Measurements from ENCODE around the gene RPUSD4. TPM values are rescaled to one million over a fixed set of nuclear protein-coding genes. Genes with fewer than 3 reads are reported as not detected.

Gene RPUSD4
- total RNA-seq, 1 donor from 2014 or later: 46.7 TPM

DNA sequence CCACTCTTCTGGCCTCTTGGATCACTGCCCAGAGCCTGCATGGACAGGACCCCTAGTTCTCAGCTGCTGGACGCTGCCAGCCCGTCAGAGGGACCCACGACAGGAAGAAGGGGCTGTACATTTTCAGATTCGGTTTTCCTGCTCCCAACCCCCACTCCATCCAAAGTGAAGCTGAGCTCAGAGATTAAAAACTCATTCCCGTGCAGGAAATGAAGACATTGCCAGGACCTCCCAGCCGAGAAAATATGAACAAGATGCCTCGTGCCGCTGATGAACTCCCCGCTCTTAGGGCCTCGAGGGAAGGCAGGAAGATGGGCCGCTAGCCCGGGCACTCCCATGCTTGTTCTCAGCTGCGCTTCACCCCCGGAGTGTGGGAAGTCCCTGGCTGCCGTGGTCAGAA, 36.1 kb downstream of the RPUSD4 start:
- no peak for DNase-seq (ENCODE audit: low spot score)
- H3K27ac Mint-ChIP-seq: no peak overlapping the region

DNA sequence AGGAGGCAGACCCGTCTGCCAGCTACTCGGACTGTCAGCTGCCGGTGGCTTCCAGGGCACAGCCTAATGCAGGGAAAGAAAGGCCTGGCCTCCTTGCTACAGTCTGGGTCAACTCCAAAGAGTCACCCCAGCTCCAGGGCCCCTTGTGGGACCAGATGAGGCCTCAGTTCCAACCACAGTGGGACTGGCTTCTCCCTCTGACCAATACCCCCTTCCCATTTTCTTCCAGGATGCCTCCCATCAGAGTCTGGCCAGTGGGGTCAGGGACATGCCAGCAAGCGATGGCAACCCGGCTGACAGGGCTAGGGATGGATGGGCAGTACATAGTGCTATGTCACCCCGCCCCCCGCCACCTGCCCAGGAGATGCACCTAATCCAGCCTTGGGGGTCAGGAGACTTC, 36.6 kb downstream of the RPUSD4 start:
- Histone ChIP-seq H3K36me3 (no peaks in the 10 kb centered on the region), H3K79me2 (ENCODE audit: low read depth) (no peaks in the 10 kb centered on the region), H3K27ac (no peak overlapping the region), H3K4me3 (no peak overlapping the region), H3K4me2 (no peak overlapping the region), H3K4me1 (no peaks in the 10 kb centered on the region), H3K9me3 (ENCODE audit: low read depth) (no peaks in the 10 kb centered on the region), H2AFZ (replicated peaks) (no peak overlapping the region), H4K20me1 (ENCODE audit: low read depth) (no peaks in the 10 kb centered on the region), H3F3A (ENCODE audit: low read depth) (no peaks in the 10 kb centered on the region), H3K9ac (no peak overlapping the region), H3K27me3 (no peaks in the 10 kb centered on the region)
- Mint-ChIP-seq H3K4me1 (peaks cover 10% of the 10 kb centered on the region), H3K9me3 (peaks cover under 1% of the 10 kb centered on the region), H3K27me3 (ENCODE audit: insufficient read depth, low read depth) (peaks cover 3% of the 10 kb centered on the region), H3K4me3 (no peak overlapping the region), H3K27ac (no peak overlapping the region), H3K36me3 (no peaks in the 10 kb centered on the region)
- no peak for TF ChIP-seq EZH2phosphoT487 (IDR thresholded peaks at IDR 0.05)
- TF ChIP-seq, protein P1, sequence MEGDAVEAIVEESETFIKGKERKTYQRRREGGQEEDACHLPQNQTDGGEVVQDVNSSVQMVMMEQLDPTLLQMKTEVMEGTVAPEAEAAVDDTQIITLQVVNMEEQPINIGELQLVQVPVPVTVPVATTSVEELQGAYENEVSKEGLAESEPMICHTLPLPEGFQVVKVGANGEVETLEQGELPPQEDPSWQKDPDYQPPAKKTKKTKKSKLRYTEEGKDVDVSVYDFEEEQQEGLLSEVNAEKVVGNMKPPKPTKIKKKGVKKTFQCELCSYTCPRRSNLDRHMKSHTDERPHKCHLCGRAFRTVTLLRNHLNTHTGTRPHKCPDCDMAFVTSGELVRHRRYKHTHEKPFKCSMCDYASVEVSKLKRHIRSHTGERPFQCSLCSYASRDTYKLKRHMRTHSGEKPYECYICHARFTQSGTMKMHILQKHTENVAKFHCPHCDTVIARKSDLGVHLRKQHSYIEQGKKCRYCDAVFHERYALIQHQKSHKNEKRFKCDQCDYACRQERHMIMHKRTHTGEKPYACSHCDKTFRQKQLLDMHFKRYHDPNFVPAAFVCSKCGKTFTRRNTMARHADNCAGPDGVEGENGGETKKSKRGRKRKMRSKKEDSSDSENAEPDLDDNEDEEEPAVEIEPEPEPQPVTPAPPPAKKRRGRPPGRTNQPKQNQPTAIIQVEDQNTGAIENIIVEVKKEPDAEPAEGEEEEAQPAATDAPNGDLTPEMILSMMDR (IDR thresholded peaks at IDR 0.05): no peak
- no peak for TF ChIP-seq EZH2 (IDR thresholded peaks at IDR 0.05)
- no peak for DNase-seq (ENCODE audit: low spot score)

More for the DNA sequence above, 36.1 kb downstream of the RPUSD4 start:
- no peaks in the 10 kb centered on the region for H3K4me1 ChIP-seq
- H3K9me3 ChIP-seq (ENCODE audit: low read depth): no peaks in the 10 kb centered on the region
- H3K27ac ChIP-seq: no peak overlapping the region
- H3K4me1 Mint-ChIP-seq: peaks cover 10% of the 10 kb centered on the region
- H4K20me1 ChIP-seq (ENCODE audit: low read depth): no peaks in the 10 kb centered on the region
- H3K27me3 Mint-ChIP-seq (ENCODE audit: insufficient read depth, low read depth): peaks cover 3% of the 10 kb centered on the region
- no peak overlapping the region for H3K4me3 Mint-ChIP-seq
- H3K4me3 ChIP-seq: no peak overlapping the region
- no peak overlapping the region for H2AFZ ChIP-seq (replicated peaks)
- no peak overlapping the region for H3K4me2 ChIP-seq
- TF ChIP-seq EZH2 (IDR thresholded peaks at IDR 0.05) (no peak), EZH2phosphoT487 (IDR thresholded peaks at IDR 0.05) (no peak)
- TF ChIP-seq, protein P1 (IDR thresholded peaks at IDR 0.05): no peak
- no peaks in the 10 kb centered on the region for H3F3A ChIP-seq (ENCODE audit: low read depth)
- no peaks in the 10 kb centered on the region for H3K27me3 ChIP-seq
- H3K9me3 Mint-ChIP-seq: peaks cover 3% of the 10 kb centered on the region
- H3K9ac ChIP-seq: no peak overlapping the region
- H3K36me3 Mint-ChIP-seq: peaks cover 3% of the 10 kb centered on the region
- H3K79me2 ChIP-seq (ENCODE audit: low read depth): no peaks in the 10 kb centered on the region
- H3K36me3 ChIP-seq: no peaks in the 10 kb centered on the region

DNA sequence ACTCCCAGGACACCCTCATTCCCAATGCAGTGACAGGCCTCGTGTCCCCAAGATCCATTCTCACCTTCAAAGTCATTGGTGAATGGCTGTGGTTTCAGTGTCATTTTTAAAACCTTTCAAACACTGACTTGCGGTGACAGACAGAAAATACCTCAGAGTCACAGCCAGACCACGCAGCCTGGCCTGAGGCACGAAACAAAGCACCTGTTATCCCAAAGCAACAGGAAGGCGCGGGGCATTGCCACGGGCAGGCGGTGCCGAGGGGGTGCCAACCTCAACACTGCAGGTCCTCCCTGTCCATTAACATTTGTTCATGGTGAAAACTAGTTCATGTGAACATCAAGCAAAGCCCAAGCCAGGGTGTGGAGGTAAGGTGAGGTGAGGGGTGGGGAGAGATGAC, 38.2 kb downstream of the RPUSD4 start:
- no peaks in the 10 kb centered on the region for H3K4me1 ChIP-seq
- no peak overlapping the region for H3K4me3 ChIP-seq
- H3K27ac Mint-ChIP-seq: no peak overlapping the region
- H3K9ac ChIP-seq: no peak overlapping the region
- peaks cover 10% of the 10 kb centered on the region for H3K4me1 Mint-ChIP-seq
- H3K36me3 ChIP-seq: no peaks in the 10 kb centered on the region
- no peaks in the 10 kb centered on the region for H3K36me3 Mint-ChIP-seq
- H3K79me2 ChIP-seq (ENCODE audit: low read depth): no peaks in the 10 kb centered on the region
- no peak overlapping the region for H3K4me2 ChIP-seq
- no peaks in the 10 kb centered on the region for H3K9me3 ChIP-seq (ENCODE audit: low read depth)
- H2AFZ ChIP-seq (replicated peaks): no peak overlapping the region
- no peak overlapping the region for H3K4me3 Mint-ChIP-seq
- DNase-seq (ENCODE audit: low spot score): no peak
- no peaks in the 10 kb centered on the region for H3F3A ChIP-seq (ENCODE audit: low read depth)
- no peaks in the 10 kb centered on the region for H3K27me3 ChIP-seq
- no peak for TF ChIP-seq EZH2 (IDR thresholded peaks at IDR 0.05)
- TF ChIP-seq, protein P1 (IDR thresholded peaks at IDR 0.05): no peak
- TF ChIP-seq EZH2phosphoT487 (IDR thresholded peaks at IDR 0.05): no peak
- H3K27ac ChIP-seq: no peak overlapping the region
- no peaks in the 10 kb centered on the region for H4K20me1 ChIP-seq (ENCODE audit: low read depth)
- peaks cover 4% of the 10 kb centered on the region for H3K9me3 Mint-ChIP-seq
- H3K27me3 Mint-ChIP-seq (ENCODE audit: insufficient read depth, low read depth): peaks cover 6% of the 10 kb centered on the region
